GM21526 (cell line): ENCODE data around the gene ADPRHL1.
"Not testable (repeated sequence)": the region's sequence is repeated elsewhere in the genome, so short reads cannot be mapped to it uniquely, and the experiment has no call there.

Experiments used
- ATAC-seq: cut with Tn5 transposase; IDR thresholded peaks from one replicate; pipeline ENCODE4 v1.9.1; 2021; ENCODE audit warnings: moderate library complexity; ENCODE audit not compliant: unreplicated experiment, low FRiP score

ADPRHL1 gene

GRCh38 chr13:113483081-113483480, 29.8 kb upstream of the ADPRHL1 start:
- ATAC-seq, result no peak

DNA sequence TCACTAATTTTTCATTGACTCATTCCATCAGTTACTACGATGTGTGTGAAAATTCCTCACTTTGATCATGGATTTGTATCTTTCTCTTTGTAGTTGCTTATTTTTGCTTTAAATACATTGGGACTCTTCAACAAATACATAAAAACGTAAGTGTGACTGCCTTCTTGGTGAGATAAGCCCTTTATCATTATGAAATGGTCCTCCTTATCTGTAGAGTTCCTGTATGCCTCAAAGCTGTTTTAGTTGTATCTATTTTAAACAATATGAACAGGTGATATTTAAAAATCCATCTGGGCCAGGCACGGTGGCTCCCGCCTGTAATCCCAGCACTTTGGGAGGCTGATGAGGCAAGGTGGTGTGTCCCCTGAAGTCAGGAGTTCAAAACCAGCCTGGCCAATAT, 25.9 kb upstream of the ADPRHL1 start:
- no peak for ATAC-seq

DNA sequence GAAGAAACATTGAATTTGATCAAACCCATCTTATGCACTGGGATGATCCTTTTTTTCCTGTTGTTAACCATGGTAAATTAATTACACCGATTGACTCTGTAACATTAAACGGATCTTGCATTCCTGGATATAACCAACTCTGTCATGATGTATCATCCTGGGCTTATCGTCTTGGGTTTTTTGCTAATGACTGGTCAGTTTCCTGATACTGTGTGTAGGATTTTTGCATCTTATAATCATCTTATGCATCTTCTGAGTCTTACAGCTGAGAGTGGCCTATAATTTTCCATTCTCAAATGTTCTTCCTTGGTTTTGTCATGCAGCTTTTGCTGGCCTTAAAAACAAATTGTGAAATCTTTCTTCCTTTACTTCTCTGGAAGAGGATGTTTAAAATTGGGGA, 24.4 kb upstream of the ADPRHL1 start:
- ATAC-seq, result no peak

DNA sequence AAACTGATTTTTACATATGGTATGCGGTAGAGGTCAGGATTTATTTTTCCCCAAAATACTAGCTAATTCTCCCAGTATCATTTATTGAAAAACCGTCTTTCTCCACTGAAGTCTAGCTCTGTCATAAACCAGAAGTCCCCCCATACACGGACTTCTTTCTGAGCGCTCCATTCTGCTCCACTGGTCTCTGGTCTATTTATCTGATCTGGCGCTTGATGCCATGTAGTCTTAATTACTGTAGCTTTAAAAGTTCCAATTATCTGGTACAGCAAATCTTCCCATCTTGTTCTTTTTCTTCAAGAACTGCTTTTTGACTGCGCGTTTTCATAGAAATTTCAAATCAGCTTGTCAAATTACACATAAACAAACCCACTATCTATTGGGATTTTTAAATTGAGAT, 23.5 kb upstream of the ADPRHL1 start:
- ATAC-seq, result no peak

DNA sequence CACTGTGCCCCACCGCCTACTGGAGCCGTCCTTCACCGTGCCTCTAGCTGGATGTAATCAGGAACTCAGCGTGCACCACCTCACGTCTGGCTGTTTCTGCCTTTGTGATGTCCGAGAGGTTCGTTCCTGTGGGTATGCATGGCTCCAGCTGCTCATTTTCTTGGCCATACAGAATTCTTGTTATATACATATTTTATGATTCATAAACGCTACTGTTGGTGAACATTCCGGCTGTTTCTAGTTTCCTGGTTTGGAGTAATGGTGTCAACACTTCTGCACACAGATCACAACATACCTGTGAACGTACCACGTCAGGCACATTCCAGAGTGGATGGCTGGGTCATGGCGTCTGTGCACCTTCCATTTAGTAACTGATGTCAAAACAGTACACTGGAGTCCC, 22.6 kb upstream of the ADPRHL1 start:
- ATAC-seq, result no peak

GRCh38 chr13:113475280-113475679, 22.0 kb upstream of the ADPRHL1 start:
- ATAC-seq, result no peak

- no peak for ATAC-seq
These were observed 20.9 kb upstream of the ADPRHL1 start for GRCh38 chr13:113474179-113474578.

DNA sequence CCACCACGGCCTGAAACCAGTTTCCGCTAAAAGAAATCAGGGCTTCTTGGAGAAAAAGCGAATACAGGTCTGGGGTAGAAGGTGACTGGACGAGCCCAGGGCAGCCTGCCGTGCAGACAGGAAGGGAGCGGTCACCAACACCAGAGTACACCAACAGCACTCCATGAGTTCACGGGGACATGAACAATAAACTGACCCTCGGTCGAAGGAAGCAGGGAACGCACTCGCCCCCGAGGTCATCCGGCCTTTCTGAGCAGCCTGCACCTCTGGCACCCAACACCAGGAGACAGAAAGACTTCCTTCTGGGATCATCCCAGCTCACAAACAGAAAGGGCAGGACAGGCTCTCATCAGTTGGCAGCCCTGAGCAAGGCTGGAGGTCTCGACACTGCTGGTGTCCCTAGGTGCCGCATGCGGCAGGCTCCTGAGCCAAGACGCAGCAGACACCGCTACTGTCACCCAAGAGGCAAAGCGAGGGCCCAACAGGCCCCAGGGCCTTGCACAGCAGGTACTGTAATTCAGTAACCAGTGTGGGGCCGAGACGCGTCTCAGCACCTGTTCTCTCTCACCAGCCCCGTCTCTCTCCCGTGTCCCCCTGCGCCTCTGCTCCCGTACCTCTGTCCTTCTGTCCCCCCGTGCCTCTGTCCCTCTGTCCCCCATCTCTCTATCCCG, 19.2 kb upstream of the ADPRHL1 start:
- no peak for ATAC-seq

GRCh38 chr13:113471844-113472243, 18.6 kb upstream of the ADPRHL1 start:
- no peak for ATAC-seq

- not testable (repeated sequence) for ATAC-seq
These were observed 17.4 kb upstream of the ADPRHL1 start for GRCh38 chr13:113470635-113471163.

- no peak for ATAC-seq
These were observed 16.8 kb upstream of the ADPRHL1 start for GRCh38 chr13:113470073-113470472.

- no peak for ATAC-seq
These were observed 16.3 kb upstream of the ADPRHL1 start for GRCh38 chr13:113469582-113469981.

DNA sequence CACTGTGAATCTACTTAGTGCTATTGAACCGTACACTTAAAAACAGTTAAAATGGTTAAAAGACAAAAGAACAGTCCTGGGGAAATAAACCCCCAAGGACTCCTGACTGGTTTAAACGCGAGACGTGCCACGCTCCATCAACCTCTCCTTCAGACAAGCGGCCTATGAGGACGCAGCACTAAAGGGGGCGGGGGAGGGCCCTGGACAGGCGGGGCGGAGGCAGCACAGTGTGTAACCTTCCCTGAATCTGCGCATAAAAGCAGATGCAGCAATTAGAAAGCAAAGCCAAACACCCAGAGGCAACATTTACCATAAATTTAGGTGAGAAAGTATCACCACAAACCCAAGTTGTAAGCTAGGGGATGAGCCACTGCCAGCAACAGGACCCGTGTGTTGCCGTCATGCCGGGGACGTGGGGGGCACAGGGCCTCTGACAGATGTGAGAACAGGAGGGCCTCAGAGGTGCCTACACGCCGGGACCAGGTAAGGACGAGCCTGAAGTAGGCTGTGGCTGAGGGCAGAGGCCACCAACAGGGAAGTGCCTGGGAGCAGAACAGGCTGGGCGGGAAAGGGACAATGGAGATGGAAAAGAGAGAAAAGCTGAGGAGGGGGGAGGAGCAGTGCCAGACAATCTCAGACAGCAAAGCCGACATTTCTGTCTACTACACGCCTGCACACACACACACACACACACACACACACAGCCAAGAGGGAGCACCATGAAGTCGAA, 15.3 kb upstream of the ADPRHL1 start:
- ATAC-seq, result no peak

GRCh38 chr13:113468029-113468428, 14.7 kb upstream of the ADPRHL1 start:
- ATAC-seq, result no peak

GRCh38 chr13:113466383-113466782, 13.1 kb upstream of the ADPRHL1 start:
- no peak for ATAC-seq

DNA sequence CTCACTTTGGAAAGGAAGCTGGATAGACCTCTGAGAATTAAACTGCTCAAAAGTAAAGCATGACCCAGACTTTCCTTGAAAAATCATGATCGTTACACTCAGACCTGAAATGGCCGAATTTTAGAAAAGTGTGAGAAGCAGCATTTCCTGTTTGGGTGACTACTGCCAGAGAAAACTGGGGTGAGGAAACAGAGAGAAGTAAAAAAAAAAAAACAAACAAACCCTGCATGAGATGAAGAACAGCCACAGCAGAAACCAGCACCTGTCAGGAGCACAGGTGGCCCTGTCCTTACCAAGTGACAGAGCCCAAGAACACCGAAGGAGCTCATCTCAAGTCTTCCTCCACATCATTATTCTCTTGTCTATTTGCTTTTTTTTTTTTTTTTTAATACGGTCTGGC, 12.0 kb upstream of the ADPRHL1 start:
- no peak for ATAC-seq

GRCh38 chr13:113464476-113464875, 11.2 kb upstream of the ADPRHL1 start:
- ATAC-seq, result no peak

- no peak for ATAC-seq
These were observed 7.9 kb upstream of the ADPRHL1 start for GRCh38 chr13:113461022-113461751.

GRCh38 chr13:113460599-113460998, 7.3 kb upstream of the ADPRHL1 start:
- no peak for ATAC-seq

DNA sequence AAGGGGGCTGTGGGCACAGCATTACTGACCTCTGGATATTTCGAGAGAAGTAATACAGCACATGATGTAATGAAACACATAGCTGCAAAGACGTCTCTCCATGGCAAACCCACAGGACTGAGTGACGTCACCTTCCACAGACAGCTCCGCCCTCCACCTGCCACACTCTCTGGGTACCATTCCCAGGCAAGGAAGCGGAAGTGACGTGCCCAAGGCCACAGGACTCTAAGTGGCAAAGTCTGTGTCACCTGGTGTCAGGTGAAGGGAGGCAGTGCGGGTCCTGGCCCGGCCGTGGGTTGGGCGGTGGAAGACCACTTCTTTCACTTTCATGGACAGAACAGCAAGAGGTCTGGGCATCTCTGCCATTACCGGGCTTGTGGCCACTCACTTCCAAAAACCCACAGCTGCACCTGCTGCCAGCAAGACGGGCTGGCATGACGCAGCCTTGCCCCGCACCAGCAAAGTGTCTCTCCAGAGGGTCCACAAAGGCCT, 6.8 kb upstream of the ADPRHL1 start:
- no peak for ATAC-seq
